ENCODE measurements around the gene MYO7A. TPM values are rescaled to one million over a fixed set of nuclear protein-coding genes. Genes with fewer than 3 reads are reported as not detected.

Gene MYO7A
- total RNA-seq, 4 donors from 2014 or later, result 2.0 to 18.2 (median 6.6) TPM

- TF ChIP-seq CTCF (IDR thresholded peaks at IDR 0.05) (no peak), POLR2A (IDR thresholded peaks at IDR 0.05) (no peak)
- intact Hi-C loops (cut with DNase I; ENCODE audit: low total_unique reads), result no loop called here
- Histone ChIP-seq H3K27ac (no peak overlapping the region), H3K36me3 (no peaks in the 10 kb centered on the region), H3K9me3 (no peaks in the 10 kb centered on the region), H3K4me3 (no peak overlapping the region), H3K27me3 (no peaks in the 10 kb centered on the region), H3K4me1 (no peaks in the 10 kb centered on the region)
- DNase-seq, result no peak
Observed at GRCh38 chr11:77159219-77159936, 31.3 kb downstream of the MYO7A start.

GRCh38 chr11:77159937-77160495, 32.0 kb downstream of the MYO7A start:
- no peaks in the 10 kb centered on the region for H3K4me1 ChIP-seq
- no peak for DNase-seq
- H3K4me3 ChIP-seq, result no peak overlapping the region
- TF ChIP-seq POLR2A (IDR thresholded peaks at IDR 0.05) (no peak), CTCF (IDR thresholded peaks at IDR 0.05) (no peak)
- no peak overlapping the region for H3K27ac ChIP-seq
- no peaks in the 10 kb centered on the region for H3K27me3 ChIP-seq
- intact Hi-C loops (cut with DNase I; ENCODE audit: low total_unique reads), result no loop called here
- H3K36me3 ChIP-seq, result no peaks in the 10 kb centered on the region
- H3K9me3 ChIP-seq, result no peaks in the 10 kb centered on the region

GRCh38 chr11:77163271-77163670, 35.2 kb downstream of the MYO7A start:
- no peak overlapping the region for H3K4me3 ChIP-seq
- no peak for DNase-seq
- H3K4me1 ChIP-seq, result no peaks in the 10 kb centered on the region
- no peak for TF ChIP-seq CTCF (IDR thresholded peaks at IDR 0.05)
- no peak for TF ChIP-seq POLR2A (IDR thresholded peaks at IDR 0.05)
- intact Hi-C loops (cut with DNase I; ENCODE audit: low total_unique reads), result no loop called here
- no peak overlapping the region for H3K27ac ChIP-seq
- no peaks in the 10 kb centered on the region for H3K9me3 ChIP-seq
- no peaks in the 10 kb centered on the region for H3K36me3 ChIP-seq
- H3K27me3 ChIP-seq, result no peaks in the 10 kb centered on the region

GRCh38 chr11:77165066-77165465, 37.0 kb downstream of the MYO7A start:
- Histone ChIP-seq H3K9me3 (no peaks in the 10 kb centered on the region), H3K27me3 (no peaks in the 10 kb centered on the region), H3K4me3 (no peak overlapping the region), H3K4me1 (no peaks in the 10 kb centered on the region), H3K27ac (no peak overlapping the region), H3K36me3 (no peaks in the 10 kb centered on the region)
- intact Hi-C loops (cut with DNase I; ENCODE audit: low total_unique reads), result no loop called here
- TF ChIP-seq CTCF (IDR thresholded peaks at IDR 0.05), result no peak
- no peak for TF ChIP-seq POLR2A (IDR thresholded peaks at IDR 0.05)
- DNase-seq, result no peak

GRCh38 chr11:77166021-77166420, 38.0 kb downstream of the MYO7A start:
- no peaks in the 10 kb centered on the region for H3K4me1 ChIP-seq
- H3K36me3 ChIP-seq, result no peaks in the 10 kb centered on the region
- no peak overlapping the region for H3K4me3 ChIP-seq
- H3K27me3 ChIP-seq, result no peaks in the 10 kb centered on the region
- TF ChIP-seq POLR2A (IDR thresholded peaks at IDR 0.05) (no peak), CTCF (IDR thresholded peaks at IDR 0.05) (no peak)
- no peak for DNase-seq
- no peaks in the 10 kb centered on the region for H3K9me3 ChIP-seq
- H3K27ac ChIP-seq, result no peak overlapping the region
- intact Hi-C loops (cut with DNase I; ENCODE audit: low total_unique reads), result no loop called here
